HG03460 (cell line): ENCODE results near the gene SHISAL2B.
"Not testable (repeated sequence)": the region's sequence is repeated elsewhere in the genome, so short reads cannot be mapped to it uniquely, and the experiment has no call there.

Experiments
- ATAC-seq: cut with Tn5 transposase; IDR thresholded peaks from one replicate; pipeline ENCODE4 v1.9.1; 2021; ENCODE audit not compliant: unreplicated experiment

The SHISAL2B gene

DNA sequence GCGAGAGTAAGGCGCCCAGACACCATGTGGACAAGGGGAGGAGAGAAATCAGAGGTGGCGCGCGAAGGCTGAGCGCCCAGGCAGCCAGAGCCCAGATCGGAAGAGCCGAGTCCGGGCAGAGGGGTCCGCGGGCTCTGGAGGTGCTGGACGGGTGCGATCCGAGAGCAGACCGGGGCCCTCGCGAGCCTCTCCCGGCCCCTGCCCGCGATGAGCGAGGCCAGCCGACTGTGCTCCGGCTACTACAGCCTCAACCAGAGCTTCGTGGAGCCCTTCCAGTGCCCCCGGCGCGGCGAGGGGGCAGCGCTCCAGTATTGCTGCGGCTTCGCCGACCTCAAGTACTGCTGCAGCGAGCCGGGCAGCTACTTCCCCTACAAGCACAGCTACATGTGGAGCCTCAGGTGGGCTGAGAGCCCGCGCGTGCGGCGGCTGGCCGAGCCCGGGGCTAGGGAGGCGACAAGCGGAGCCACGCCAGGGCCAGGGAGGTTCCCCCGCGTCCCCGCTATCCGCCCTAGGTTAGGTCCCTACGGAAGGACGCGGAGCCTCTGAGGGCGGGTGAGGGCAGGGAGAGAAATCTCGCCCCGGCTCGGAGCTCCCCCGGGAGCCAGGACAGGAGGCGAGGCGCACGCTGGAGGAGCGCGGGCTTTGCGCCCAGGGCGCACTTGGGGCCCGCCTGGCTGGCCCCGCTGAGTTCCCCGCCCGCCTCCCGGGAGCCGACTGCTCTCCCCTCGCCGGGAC lies at the start of gene SHISAL2B:
TSS of gene SHISAL2B (plus strand) at position 87 of the 735 bp plus-strand sequence. CDS start at position 208, 121 bp downstream.
- no peak for ATAC-seq

DNA sequence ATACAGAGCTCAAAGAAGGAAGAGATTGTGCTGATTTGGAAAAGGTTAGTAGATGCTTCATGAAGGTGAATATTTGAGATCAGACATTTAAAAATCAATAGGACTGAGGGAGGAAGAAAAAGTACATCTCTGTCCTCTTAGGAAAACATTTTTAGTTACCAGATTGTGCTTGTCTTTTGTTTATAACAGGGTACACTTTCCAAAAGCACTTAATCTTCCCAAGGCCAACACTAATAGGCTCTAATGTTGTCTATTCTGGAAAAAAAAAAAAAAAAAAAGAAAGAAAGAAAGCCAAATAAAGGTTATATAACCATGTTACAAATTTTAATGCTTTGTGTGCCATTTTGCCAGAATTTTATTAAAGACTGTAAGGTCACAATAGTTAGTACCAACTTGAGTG lies 45.5 kb upstream of the SHISAL2B start:
- no peak for ATAC-seq

DNA sequence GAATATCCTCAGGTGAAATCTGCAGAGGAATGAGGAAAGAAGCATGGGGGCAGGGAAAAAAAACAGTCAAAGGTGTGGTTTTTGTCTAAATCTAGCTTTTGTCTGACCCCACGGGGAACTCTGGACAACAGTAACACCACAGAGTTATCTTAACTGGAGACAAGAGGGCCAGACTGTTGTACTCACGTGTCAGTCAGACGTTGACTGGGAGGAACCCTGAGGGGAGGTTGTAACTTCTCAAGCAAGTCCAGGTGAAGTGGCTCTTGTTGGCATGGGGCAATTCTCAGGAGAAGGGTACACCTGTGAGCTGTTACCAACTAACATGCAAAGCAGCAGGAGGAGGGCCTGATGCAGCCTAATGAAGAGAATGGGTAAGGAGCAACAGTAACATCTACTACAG lies 44.1 kb upstream of the SHISAL2B start:
- no peak for ATAC-seq

DNA sequence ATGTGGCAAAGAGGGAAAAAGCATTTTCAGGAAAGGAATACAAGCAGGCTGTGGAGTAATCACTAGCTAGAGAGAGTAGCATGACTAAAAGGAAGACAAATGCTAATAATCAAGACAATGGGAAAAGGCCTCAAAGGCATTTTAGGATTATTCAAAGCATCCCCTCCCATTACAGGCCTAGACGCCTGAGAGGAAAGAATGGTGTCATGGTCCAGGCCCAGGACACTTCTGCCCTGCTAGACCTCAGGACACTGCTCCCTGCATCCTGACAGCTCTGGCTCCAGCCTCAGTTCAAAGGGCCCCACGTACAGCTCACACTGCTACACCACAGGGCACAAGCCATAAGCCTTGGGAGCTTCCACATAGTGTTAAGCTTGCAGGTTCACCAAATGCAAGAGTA lies 40.8 kb upstream of the SHISAL2B start:
- ATAC-seq, result no peak

DNA sequence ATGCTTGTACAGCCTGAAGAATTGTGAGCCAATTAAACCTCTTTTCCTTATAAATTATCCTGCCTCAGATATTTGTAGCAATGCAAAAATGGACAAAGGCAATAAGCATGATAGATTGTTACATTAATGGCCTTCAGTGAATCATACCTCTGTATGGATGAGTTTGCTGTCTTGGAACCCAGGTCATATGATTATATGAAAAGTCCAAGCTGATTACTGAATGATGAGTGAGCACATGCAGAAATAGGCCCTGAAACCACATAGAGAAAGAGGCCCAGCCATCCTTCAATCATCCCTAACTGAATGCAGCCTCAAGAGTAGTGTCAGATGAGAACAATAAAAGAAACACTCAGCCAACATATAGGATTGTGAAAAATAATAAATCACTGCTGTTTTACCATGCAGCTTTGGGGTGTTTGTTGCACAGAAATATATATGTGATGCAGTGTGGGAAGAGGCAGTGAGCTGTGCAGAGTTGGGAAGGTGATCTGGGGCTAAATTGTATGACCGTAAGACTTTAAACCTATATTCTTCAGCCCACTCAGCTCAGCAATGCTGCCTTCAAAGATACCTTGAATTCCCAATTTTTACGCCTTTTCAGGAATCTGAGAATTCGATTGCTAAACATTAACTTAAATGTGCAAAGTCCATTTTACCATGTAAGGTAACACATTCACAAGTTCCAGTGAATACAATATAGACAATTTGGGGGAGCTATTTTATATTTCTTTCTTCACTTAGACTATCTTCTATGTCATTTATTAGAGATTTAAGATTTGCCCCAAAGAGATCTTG lies 36.3 kb upstream of the SHISAL2B start:
- ATAC-seq, result no peak

DNA sequence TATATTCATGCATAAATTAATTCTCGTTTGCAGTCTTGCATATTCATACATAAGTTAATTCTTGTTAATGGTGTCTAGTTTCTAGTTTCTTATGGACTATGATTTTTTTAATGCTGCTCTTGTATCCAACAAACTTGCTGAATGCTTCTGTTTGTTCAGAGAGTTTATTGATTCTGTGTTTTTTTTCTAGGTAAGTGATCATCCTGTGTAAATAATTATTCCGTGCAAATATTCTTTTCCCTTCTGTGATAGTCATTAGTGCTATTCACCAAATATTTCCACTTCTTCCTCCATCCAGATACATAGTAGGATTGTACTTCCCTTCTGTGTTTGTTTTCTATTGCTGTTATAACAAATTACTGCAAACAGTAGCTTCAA lies 35.8 kb upstream of the SHISAL2B start:
- ATAC-seq, result no peak

DNA sequence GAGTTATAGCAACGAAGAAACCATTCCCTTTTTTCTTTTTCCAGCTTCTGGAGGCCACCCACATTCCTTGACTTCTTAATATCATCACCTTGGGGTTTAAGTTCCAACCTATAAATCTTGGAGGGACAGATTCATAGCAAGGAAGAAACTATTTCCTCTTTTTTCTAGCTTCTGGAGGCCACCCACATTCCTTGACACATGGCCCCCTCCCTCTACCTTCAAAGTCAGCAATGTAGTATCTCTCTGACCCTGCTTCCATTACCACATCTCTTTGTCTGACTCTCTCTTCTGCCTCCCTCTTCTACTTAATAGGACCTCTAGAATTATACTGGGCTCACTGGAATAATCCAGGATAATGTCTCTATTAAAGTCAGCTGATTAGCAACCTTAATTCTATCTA lies 34.7 kb upstream of the SHISAL2B start:
- no peak for ATAC-seq

DNA sequence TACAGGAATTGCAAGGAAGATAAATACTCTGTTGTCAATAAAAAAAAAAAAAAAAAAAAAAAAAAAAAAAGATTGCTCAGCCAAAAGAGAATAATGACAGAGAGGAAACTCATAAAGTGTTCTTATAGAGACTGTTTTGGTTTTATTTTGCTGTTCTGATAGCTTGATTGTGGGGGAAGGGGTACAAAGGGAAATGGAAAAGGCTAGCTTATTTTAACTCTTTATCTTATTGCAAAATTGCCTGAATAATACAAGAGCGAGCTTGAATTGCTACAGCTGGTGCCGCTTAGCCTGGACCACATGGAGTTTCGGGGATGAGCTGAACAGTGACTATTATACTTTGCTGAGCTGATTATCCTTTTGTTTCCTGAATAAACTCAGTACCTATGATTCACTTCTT lies 31.0 kb upstream of the SHISAL2B start:
- ATAC-seq, result no peak

DNA sequence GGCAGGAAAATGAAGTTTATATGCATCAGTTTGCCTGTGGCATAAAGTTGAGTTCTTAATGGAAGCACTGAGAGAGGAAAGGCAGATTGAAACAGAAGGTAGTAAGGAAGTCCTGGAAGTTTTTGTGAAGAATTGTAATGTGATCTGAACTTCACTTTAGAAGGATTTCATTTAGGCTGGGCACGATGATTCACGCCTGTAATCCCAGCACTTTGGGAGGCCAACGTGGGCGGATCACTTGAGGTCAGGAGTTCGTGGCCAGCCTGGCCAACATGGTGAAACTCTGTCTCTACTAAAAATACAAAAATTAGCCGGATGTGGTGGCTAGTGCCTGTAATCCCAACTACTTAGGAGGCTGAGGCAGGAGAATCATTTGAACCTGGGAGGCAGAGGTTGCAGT lies 27.1 kb upstream of the SHISAL2B start:
- ATAC-seq, result not testable (repeated sequence)

DNA sequence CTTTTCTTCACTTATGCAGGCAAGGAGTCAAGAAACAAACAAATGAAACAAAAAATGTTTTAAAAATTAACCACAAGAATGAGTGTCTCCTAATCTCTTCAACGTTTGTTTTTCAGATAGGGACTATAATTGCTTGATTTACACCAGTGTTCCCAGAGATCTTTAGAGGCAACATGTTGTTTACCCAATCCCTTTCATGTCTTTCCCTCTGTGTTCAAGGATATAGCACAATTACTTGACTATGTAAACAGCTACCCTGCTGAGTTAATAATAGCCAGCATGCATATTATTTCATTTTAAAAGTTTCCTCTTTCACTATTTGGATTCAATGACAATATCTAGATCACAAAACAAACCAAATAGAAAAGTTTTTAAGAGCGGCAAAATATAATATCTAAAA lies 25.1 kb upstream of the SHISAL2B start:
- ATAC-seq, result no peak

DNA sequence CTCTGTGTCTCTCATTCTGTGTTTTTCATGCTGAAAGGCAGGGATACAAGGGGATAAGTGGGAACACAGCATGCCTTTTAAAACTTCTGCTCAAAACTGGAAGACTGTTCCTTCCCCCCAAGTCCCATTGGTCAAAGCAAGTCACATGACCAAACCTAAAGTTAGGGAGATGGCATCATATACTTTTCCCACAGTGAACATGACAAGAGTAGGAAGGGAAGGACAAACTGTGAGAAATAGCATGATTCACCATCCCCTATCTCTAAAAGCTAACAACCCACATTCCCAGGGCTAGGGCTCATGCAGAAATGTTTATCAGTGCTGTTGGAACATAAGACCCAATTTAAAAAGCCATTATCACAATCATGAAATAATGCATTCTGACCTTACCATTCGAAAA lies 24.2 kb upstream of the SHISAL2B start:
- ATAC-seq, result no peak

DNA sequence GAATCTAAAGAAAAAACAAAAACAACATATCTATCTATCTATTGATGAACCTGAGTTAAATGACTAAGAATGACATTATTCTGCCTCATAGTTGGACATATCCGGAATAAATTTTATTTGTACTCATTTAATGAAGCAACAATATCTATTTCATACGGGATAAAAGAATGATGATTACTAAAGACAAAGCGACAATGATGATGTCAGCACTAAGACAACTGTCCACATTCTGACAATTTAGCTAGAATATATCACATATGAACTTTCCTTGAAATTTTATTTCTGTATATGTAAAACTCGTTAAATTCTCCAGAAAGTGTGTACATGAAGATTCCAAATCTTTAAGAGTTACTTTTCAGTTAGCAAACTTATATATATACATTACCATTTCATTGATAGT lies 23.2 kb upstream of the SHISAL2B start:
- no peak for ATAC-seq

DNA sequence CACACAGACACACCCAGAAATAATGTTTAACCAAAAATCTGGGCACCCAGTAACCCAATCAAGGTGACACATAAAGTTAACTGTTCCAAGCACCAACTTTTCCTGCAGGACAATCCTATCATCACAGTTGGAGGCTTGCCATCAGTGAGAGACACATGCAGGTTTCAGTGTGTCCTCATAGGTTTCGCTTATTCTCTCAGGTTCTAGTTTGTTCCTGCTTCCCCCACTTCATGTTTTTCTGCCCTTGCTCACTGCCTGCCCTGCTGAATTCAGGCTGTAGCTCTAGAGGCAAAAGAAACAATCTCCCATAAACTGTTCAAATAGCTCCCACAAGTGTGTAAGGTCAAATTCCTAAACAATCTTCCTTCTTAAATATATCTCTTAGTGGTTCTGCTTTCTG lies 20.0 kb upstream of the SHISAL2B start:
- ATAC-seq, result no peak

DNA sequence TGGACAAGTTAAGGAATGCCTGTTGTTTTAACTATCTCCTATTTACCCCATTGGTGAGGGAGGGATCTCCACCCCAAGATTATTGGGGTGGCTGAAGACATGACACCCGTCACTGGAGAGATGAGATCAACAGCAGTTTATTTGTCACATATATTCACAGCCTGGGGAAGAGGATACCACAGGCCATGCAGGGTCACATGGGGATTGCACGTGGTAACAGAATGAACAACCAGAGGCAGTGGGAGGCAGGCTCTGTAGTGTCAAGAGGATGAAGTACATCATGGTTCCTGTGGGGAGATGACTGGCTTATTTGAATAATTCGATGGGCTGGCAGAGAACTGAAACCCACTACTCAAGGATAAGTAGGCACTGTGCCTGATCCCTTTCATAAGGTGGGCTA lies 18.6 kb upstream of the SHISAL2B start:
- ATAC-seq, result no peak

DNA sequence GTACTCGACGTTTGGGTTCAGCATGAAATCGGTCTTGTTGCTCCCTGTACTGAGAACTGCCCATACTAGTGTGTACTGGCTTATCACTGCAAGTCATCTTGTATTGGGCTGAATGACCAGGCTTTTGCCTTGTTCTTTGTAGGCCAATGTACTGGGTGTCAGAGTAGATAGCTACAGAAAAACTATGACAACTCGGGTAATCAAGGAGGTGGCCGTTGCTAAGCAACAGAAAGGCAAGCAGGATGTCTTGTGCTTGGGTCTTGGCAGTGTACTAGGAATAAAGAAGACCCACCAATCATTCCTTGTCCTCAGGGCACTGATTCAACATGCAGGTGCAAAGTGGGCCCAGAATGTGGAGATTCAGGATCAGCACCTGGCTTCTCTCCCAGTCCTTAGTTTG lies 11.9 kb upstream of the SHISAL2B start:
- ATAC-seq, result no peak

DNA sequence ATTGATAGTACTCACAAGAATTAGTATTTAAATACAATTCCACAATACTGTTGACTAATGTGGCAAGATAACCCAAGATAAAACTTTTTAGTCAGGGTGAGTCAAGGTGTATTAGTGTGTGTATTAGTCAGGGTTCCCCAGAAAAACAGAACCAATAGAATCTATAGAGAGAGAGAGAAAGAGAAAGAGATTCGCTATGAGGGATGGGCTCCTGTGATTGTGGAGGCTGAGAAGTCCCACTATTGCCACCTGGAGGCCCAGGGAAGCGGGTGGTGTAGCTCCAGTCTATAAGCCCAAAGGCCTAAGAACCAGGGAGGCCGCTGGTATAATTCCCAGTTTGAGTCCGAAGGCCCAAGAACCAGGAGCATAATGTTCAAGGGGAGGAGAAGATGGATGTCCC lies 10.0 kb upstream of the SHISAL2B start:
- ATAC-seq, result no peak

DNA sequence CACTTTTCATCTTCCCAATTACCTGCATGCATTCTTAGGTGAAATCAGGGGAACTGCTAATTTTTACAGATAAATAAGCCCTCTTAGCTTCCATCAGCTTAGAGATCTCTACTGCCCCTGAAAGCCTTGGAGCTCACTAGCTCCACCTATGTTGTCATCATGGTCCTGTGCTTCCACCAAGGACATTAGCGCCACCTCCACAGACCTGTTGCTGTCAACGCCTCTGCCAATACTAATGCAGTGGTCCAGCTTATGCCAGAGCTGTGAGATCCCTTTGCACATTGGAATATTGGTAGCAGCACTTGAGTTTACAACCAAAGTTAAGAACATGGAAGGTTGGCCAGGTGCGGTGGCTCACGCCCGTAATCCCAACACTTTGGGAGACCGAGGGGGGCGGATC lies 7.7 kb upstream of the SHISAL2B start:
- ATAC-seq, result no peak

DNA sequence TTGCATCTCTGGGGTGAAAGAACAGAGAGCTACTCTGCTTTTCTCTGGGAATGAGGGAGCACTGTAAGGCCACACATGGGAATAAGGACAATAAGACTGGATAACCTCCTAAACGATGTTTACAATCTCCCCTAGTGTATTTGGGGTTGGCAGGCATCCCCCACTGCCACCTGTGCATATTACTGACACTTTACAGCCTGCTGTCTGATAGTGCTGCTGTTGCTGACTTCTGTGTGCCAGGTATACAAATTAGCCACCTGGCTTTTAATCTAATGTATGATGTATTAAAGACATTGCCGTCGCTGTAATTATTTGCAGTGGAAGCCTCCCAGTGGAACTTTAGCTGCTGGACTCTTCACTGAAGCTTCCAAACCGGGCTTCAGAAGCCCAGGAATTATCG lies 4.4 kb upstream of the SHISAL2B start:
- no peak for ATAC-seq

DNA sequence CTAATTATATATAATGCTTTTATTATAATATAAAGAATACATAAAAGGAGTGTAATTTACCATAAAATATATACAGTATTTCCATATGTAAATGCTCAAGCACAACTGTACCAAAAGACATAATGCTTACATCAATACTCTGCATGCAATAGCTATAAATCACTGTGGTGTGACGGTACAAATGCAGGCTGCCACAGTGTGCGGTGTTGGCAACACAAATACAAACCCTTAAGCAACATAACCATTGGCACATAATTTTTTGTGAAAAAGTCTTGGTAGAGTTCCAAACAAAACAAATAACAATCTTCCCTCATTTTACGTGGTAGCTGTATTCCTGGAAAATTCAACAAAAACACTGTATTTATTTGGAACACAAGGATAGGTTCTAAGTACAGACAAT lies 1.9 kb upstream of the SHISAL2B start:
- ATAC-seq, result no peak

DNA sequence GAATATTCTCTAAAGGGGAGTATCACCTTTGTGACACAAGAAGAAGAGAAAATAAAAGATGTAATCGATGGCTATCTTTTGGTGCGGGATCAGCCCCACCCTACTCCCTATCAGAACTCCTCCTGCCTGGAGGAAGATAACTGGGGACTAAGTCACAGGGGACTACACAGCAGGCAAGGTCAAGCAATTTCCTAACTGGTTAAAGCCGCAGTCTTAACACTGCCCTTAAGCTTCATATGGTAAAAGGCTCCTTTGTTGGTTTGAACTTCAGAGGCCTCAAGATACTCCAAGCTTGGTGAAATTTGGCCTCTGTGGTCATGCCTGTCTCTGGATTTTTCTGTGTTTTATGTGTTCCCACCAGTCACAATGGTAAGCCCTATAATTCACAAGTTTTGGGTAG lies 1.3 kb upstream of the SHISAL2B start:
- no peak for ATAC-seq

DNA sequence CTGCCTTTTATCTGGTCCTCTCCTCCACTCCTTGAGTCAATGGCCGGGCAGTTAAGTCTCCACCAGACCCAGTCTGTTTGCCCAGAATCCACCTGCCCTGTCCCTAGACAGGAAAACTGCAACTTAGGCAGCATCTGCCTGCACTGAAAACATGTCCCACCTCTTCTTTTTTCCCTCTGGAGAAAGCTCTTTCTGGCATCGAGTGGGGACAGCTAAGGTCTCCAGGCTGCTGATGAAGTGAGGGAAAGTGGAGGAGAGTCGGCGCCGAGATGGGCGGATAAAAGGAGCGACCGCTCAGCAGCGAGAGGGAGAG lies 243 bp upstream of the SHISAL2B start:
- no peak for ATAC-seq

DNA sequence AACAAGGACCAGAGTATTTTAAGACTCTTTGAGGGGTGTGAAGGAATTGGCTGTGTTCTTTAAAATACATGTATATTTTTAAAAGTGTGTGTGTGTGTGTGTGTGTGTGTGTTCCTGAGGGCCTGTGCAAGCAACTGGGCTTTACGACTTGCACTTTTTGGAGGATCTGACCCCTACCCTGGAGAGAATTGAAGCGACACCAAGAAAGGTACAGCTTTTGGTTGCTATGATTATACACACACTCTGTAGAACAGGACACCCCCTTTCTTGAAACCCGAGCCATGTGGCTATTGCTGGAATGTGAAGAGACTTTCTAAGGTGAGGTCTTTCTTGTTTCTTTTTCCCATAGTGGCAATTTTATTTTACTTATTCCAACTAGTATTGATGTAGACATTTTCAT lies 988 bp downstream of the SHISAL2B start:
- ATAC-seq, result no peak

DNA sequence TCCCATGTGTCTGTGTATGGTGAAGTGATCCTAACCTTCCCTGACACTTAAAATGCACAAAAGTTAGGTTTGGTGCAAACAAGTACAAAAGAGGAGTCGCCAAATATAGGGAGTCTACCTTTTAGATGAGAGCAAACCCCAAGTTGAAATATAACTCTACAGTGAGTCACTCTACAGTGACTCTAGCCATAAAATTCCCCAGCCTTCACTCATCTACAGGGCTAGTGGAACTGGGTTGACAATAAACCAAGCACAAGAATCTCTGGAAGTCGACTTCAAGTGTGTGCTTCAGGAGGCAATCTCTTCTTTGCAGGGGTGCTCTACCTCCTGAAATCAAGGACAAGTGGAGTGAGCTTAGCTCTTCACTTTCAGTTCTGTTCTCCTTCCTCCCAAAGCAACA lies 3.3 kb downstream of the SHISAL2B start:
- ATAC-seq, result no peak
